DMS79 (cell line): ENCODE measurements around the gene UBQLN4.
"Not testable (repeated sequence)": the region's sequence is repeated elsewhere in the genome, so short reads cannot be mapped to it uniquely, and the experiment has no call there.

Experiments used
- DNase-seq: peaks from one replicate; lab custom pipeline; 2025; lab: John Stamatoyannopoulos, UW

The UBQLN4 gene

DNA sequence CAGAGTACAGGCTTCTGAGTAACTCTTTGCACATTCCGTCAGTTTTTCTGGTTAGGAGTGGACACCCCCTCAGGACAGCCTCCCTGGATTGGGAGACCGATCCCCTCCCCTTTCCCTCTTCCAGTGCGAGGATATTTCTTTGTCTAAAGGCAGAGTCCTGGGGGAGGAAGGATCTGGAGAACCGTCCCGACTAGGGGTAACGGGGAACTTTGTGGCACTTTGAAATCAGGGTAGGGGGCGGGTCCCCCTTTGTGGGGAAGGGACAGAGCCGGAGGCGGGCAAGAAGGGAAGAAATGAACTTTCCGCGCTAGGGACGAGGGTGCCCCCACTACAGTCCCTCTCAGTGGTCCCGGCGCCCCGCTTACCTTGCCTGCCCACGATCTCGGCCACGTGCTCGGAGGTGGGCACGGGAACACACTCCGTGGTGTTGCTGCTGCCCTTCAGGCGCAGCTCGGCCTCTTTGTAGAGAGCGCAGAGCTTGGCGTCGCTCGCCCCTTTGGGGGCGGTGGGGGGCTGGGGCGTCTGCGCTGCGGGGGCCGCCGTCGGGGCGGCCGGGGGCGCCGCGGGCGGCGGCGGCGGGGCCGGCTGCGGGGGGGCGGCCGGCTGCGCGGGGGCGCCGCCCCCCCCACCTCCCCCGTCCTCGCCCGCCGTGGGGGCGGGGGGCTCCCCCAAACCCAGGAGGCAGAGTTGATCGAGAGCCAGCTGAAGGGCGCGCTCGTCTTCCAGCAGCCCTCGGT, 27.8 kb upstream of the UBQLN4 start:
- DNase-seq = no peak

DNA sequence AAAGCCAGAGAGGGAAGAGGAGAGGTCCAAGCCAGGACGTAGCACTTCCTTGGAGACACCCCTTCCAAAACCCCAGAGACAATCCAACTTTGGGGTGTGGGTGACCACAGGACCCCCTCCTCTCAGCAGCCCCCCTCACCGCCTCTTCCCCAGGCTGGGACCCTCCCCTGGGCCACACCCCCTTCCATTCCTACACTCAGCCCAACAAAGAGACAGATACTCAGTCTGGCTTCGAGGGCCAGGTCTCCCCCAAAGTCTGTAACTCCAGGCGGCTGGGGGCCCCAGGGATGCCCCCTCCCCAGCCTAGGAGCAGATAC, 27.2 kb upstream of the UBQLN4 start:
- no peak for DNase-seq

DNA sequence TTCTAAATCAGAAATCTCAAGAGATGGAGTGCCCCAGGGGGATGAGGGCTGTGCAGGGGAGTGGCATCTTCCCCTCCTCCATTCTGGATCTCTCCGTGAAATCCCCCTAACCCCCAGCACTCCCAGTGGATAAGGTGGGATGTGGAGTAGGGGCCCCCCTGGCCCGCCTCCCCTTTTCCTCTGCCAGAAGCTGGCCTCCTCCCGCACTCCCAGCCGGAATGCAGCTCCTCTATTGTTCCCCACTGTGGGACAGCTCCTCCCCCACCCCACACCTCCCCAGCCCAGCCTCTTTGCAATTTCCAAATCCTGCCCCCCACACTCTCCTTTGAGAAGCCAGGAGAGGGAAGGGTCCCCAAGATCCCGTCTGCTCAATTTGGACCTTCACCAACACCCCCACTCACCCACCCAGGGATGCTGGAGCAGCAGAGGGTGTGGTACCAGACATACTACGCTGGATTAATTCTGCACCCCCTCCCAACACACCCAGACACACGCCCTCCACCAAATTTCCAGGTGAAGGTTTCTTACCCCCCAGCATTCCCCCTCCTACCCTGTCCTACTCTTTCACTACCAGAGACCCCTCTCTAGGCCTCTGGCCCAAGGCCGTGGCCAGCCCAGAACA, 26.8 kb upstream of the UBQLN4 start:
- no peak for DNase-seq

DNA sequence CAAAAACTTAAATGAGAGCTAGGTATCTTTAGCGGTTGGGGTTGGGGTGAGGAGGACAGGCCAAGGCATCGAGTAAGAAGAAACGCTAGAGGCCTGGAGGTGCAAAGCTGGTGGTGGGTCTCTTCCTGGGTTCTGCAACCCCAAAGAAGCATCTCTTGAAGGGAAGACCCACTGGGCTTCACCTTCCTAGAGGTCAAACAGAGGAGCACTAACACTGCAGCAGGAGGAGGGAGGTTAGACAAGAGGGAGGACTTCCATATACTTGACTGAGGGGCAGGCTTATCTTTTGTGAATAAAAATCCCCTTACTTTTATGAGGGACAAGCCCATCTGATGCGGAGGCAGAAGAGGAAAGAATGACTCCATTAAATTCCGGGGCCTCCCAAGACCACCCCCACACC, 26.2 kb upstream of the UBQLN4 start:
- DNase-seq = no peak

GRCh38 chr1:156078728-156079127, 25.1 kb upstream of the UBQLN4 start:
- DNase-seq = no peak

GRCh38 chr1:156077430-156077760, 23.8 kb upstream of the UBQLN4 start:
- DNase-seq = no peak

DNA sequence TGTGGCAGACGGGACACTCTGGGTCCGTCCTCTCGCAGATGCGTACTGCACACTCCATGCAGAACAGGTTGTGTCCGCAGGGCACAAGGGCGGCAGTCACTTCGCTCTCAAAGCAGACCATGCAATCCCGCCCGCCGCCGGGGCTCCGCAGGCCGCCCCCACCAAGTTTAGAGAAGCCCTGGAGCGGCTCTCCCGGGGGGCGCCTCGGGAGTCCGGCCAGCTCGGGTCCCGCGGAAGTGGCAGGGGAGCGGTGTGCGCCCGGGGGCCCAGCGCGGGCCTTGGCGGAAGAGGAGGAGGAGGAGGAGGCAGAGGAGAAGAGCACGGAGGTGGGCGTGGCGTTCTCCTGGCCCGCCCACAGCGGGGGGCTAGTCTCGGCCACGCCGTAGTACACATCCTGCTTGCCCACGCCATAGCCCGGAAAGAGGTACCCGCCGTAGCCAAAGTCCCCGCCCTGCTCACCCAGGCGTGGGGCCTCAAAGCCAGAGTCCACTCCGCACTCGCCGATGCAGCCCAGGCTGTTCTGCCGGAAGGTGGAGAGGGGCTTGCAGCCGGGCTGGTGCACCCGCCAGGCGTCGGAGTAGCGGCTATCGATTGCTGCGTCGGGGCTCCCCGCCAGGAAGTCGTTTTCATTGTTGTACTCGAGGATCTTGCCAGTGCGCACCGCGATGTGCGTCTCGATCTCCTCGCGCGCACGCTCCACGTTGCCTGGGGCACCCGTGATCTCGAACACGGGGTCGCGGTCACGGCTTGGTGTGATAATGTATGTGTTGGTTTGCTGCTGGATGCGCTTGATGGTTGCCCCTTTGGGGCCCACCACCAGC, 23.2 kb upstream of the UBQLN4 start:
- DNase-seq = no peak

GRCh38 chr1:156075775-156076204, 22.2 kb upstream of the UBQLN4 start:
- no peak for DNase-seq

DNA sequence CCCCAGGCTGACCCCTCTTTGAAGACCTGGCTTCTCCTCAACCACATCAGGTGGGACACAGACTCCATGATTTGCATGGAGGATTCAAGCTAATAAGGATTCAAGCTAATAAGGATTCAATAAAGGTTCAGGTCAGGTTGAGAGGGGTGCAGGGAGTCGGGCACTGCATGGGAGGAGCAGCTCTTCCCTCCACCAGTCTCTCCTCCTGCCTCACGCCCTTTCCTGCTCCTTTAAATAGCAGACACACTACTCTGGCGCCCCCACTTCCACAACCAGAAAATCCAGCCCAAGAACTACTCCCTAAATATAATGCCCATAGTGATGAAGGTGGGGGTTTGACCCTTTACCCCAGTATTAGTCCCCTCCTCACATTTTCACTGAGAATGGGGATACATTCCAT, 21.6 kb upstream of the UBQLN4 start:
- no peak for DNase-seq

DNA sequence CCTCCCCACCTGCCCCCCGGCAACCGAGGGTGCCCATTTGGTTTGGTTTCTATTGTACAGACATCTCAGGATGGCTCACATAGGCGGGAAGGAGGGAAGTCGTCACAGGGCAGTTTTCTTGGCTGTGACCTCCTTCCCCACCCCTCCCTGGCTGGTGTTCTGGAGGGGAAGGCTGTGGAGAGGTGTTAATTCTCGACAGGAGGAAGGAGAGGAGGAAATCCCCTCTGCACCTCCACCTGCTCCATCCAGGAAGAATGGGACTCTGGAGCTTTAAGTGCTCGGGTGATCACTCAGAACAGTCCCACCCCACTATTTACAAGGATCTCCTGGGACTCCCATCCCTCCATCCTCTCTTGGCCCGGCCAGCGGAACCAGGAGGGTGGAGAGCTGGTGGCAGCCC, 21.1 kb upstream of the UBQLN4 start:
- no peak for DNase-seq

GRCh38 chr1:156073740-156074139, 20.1 kb upstream of the UBQLN4 start:
- no peak for DNase-seq

GRCh38 chr1:156073110-156073687, 19.6 kb upstream of the UBQLN4 start:
- no peak for DNase-seq

DNA sequence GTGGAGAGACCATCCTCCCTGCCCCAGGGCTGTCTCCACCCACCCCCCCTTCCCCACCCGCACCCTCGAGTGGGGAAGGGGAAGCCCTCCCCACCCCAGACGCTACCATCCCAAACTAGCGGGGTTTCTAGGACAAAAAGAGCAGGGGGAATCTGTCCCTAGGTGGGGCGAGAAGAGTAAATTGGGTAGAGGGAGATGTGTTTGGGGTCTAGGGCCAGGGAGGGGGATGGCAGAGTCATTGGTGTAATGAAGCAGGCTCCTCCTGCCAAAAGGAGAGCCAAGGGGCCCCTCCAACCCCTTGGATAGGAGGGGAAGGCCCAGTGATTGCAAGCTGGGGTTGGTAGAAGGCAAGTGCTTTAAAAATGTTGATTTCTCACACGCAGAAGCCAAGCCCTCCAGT, 18.7 kb upstream of the UBQLN4 start:
- no peak for DNase-seq

DNA sequence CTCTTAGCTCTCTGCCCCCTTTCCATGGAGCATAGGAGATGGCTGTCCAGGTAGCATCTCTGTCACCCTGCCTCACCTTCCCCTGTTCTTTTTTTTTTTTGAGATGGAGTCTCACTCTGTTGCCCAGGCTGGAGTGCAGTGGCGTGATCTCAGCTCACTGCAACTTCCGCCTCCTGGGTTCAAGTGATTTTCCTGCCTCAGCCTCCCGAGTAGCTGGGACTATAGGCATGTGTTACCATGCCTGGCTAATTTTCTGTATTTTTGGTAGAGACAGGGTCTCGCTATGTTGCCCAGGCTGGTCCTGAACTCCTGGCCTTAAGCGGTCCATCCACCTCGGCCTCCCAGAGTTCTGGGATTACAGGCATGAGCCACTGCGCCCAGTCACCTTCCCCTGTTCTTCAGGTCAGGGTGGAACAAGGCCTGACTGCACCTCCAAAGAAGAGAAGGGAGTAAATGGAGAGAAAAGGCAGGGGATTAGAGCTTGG, 17.8 kb upstream of the UBQLN4 start:
- not testable (repeated sequence) for DNase-seq

GRCh38 chr1:156070548-156070947, 16.9 kb upstream of the UBQLN4 start:
- DNase-seq = no peak

DNA sequence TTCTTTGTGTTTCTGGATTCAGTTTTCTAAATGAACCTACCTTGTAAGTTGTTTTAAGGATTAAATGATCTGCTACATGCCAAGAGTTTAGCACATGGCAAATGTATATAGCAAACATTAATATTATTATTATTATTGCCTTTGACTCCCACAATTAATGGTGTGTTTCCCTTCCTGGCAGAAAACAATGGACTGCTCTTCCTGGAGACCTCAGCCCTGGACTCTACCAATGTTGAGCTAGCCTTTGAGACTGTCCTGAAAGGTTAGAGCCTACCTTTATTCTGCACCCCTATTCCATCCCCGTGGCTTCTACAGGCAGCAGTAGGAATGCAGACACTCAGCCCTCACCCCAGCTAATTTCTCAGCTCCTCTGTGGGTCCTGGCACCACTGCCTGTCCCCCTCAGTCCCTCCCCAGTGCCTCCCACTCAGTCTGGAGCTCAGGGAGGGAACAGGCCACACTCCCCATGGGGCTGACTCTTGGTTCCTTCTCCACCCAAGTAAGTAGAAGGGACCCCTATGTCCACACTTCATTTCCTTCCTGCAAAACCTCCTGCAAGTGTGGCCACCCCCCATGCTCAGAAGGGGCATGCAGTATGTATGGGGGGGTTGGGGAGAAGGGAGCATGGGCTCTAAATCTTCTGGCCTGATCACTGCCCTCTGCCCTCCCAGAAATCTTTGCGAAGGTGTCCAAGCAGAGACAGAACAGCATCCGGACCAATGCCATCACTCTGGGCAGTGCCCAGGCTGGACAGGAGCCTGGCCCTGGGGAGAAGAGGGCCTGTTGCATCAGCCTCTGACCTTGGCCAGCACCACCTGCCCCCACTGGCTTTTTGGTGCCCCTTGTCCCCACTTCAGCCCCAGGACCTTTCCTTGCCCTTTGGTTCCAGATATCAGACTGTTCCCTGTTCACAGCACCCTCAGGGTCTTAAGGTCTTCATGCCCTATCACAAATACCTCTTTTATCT, 16.2 kb upstream of the UBQLN4 start:
- DNase-seq = no peak

GRCh38 chr1:156067262-156067661, 13.7 kb upstream of the UBQLN4 start:
- DNase-seq = no peak

DNA sequence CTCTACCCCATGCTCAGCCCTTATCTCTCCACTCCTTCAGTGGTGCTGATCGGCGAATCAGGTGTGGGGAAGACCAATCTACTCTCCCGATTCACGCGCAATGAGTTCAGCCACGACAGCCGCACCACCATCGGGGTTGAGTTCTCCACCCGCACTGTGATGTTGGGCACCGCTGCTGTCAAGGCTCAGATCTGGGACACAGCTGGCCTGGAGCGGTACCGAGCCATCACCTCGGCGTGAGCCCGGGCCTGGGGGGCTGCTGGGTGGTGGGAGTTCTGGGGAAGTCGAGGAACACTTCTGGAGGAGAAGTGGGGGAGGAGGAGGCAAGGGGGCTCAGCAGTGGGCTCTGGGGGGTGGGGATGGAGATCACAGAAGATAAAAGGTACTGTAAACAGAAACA, 12.3 kb upstream of the UBQLN4 start:
- DNase-seq = no peak

DNA sequence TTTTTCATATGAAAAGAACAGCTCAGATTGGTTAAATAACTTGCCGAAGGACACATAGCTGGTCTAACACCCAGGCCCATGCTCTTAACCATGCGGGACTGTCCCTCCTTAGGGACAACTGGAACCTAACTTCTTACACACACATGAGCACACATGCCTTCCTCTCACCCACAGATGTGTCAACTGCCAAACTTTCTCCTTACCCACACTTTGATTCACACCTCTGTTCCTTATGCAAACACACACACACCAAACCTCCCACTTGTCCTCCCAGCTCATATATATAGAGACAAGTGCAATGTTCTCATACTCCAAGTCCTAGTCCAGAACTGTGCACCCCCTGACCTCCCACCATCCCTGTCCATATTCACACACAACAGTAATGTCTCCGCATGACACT, 11.6 kb upstream of the UBQLN4 start:
- no peak for DNase-seq

DNA sequence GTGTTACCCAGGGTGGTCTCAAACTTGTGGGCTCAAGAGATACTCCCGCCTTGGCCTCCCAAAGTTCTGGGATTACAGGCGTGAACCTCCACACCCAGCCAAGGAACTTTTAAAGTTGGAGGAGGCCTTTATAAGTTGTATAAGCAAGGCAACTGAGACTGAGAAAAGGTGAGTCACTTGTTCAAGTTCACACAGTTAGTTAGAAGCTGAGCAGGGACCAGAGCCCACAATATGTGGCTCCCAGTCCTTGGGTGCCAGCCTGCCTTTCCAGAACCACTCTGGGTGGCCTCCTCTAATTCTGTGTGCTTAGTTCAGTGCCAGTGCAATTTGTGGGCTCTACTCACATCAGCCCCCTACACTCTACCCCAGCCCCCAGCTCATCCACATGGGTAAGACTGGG, 11.0 kb upstream of the UBQLN4 start:
- DNase-seq = no peak

- DNase-seq = no peak
These were observed 10.3 kb upstream of the UBQLN4 start for GRCh38 chr1:156063997-156064285.

- DNase-seq = no peak
These were observed 8.6 kb upstream of the UBQLN4 start for GRCh38 chr1:156062189-156062588.
